Heart left ventricle (tissue), 13 donors: ENCODE measurements around the gene ITPR2.
A peak's percentile ranks its signal among the peaks of the same experiment; 100 is the strongest.

Experiments used
- POLR2A ChIP-seq, 2 donors: fragments of 450-650 bp; IDR thresholded peaks; one replicate each; pipeline ENCODE4 v1.6.1; 2017; ENCODE audit warnings: antibody characterized with exemption in 2 of 2, mild to moderate bottlenecking in 2 of 2, moderate library complexity in 2 of 2
- TF ChIP-seq, protein P1 (sequence below), 12 donors: fragments of 200-600 bp; sonication (generic) in 4 of 12; IDR thresholded peaks; one replicate each; pipeline versions ENCODE4 v1.5.0 to v1.8.0; 2018 to 2022; ENCODE audit warnings: antibody characterized with exemption in 12 of 12, mild to moderate bottlenecking in 5 of 12
- donor health status: ischemic (EF 13 %, LVEDD 7.1; RV severe dilation, severe dysfunction).
- donor health status: DM: no; HTN: yes; CAD: no.
- donor health status: DM: no; HTN: no; CAD: no.
- donor health status: ischemic (EF 25% LVEDD 6.9; RV normal size, moderate dysfunction).
- donor health status: ischemic (EF 25% LVEDD 5.7; RV mildly dilated, moderate dysfunction).
- donor health status: ischemic (EF 35%, LVEDD 5.7; RV mildly dilated, moderate dysfunction).
- donor health status: nonischemic (EF 11% LVEDD 7.7; RV severe dilation, severe dysfunction).
- donor health status: DM: yes; HTN: yes; CAD: no.
- donor health status: PGD.
- donor health status: ischemic (EF 29% LVEDD 5.4; RV normal size, mild dysfunction).
- donor health status: nonischemic (EF 23%, LVEDD 6.1; RV moderate dilation, normal function).

DNA sequence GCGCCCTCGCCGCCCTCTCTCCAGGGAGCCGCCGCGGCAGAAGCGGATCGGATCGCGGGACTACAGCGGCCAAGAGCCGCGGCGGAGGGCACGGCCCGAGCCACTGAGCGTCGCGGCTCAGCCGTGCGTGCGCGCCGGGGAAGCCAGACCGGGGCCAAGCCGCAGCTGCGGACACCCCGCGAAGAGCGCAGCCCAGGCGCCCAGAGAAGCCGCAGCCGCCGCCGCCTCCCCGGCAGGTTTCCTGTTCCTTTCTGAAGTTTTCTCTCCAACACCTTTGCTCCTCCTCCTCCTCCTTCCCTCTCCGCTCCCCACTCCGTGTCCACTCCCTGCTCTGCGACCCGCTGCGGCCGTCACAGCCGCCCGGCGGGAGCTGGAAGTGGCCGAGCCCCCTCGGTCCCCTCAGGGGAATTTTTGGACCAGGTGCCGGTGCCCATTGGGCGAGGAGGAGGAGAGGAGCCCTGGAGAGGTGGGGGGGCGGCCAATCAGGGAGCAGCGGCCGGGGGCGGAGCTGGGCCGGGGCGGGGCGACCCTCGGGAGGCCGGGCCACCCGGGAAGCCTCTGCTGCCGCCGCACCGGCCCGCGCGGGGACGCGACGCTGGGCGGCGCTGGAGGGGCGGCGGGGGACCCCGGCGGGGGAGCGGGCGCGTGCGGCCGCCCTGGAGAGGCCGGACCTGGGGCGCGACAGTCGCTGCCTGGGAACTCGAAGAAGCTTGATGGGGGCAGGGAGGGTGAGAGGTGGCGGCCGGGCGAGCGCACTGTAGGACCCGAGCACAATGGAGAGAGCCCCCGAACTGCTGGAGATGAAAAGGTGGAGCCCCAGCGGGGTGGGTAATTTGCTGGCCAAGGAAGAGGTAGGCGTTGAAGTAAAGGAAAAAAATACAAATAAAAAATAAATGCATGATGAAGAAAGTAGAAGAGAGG is at the start of gene ITPR2:
- TF ChIP-seq, protein P1, sequence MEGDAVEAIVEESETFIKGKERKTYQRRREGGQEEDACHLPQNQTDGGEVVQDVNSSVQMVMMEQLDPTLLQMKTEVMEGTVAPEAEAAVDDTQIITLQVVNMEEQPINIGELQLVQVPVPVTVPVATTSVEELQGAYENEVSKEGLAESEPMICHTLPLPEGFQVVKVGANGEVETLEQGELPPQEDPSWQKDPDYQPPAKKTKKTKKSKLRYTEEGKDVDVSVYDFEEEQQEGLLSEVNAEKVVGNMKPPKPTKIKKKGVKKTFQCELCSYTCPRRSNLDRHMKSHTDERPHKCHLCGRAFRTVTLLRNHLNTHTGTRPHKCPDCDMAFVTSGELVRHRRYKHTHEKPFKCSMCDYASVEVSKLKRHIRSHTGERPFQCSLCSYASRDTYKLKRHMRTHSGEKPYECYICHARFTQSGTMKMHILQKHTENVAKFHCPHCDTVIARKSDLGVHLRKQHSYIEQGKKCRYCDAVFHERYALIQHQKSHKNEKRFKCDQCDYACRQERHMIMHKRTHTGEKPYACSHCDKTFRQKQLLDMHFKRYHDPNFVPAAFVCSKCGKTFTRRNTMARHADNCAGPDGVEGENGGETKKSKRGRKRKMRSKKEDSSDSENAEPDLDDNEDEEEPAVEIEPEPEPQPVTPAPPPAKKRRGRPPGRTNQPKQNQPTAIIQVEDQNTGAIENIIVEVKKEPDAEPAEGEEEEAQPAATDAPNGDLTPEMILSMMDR (IDR thresholded peaks at IDR 0.05): peak in 9 of 12 donors; percentile 19 to 65 (median 45)
- peak in 1 of 2 donors; percentile 96 for TF ChIP-seq POLR2A (IDR thresholded peaks at IDR 0.05)
